ENCODE measurements around the gene CHST8.

GRCh38 chr19:33616857-33617256 lies 4.9 kb upstream of the CHST8 start:
- no peak for TF ChIP-seq EHMT2 (IDR thresholded peaks at IDR 0.05; ENCODE audit: low read depth)
- no peak for TF ChIP-seq POLR2A (IDR thresholded peaks at IDR 0.05; ENCODE audit: low read length)
- TF ChIP-seq CTCF (IDR thresholded peaks at IDR 0.05): no peak
- no peak for TF ChIP-seq RAD21 (conservative IDR thresholded peaks at IDR 0.05 in 1 of 2, IDR thresholded peaks at IDR 0.05 in 1 of 2)
- no peak for TF ChIP-seq JUNB (IDR thresholded peaks at IDR 0.05)
